NT2/D1 (cell line): ENCODE results near the gene LDLRAD2.

Source experiments
- SUZ12 ChIP-seq: IDR thresholded peaks from 2 replicates; pipeline ENCODE4 v1.6.1; 2011; ENCODE audit not compliant: insufficient read length, insufficient read depth; ENCODE audit errors: extremely low read depth
- YY1 ChIP-seq: IDR thresholded peaks from 2 replicates; pipeline ENCODE4 v1.6.1; 2011; ENCODE audit not compliant: insufficient read length, insufficient read depth
- ZNF274 ChIP-seq: IDR thresholded peaks from 2 replicates; pipeline ENCODE4 v1.6.1; 2011; ENCODE audit warnings: mild to moderate bottlenecking, low read depth, low read length

DNA sequence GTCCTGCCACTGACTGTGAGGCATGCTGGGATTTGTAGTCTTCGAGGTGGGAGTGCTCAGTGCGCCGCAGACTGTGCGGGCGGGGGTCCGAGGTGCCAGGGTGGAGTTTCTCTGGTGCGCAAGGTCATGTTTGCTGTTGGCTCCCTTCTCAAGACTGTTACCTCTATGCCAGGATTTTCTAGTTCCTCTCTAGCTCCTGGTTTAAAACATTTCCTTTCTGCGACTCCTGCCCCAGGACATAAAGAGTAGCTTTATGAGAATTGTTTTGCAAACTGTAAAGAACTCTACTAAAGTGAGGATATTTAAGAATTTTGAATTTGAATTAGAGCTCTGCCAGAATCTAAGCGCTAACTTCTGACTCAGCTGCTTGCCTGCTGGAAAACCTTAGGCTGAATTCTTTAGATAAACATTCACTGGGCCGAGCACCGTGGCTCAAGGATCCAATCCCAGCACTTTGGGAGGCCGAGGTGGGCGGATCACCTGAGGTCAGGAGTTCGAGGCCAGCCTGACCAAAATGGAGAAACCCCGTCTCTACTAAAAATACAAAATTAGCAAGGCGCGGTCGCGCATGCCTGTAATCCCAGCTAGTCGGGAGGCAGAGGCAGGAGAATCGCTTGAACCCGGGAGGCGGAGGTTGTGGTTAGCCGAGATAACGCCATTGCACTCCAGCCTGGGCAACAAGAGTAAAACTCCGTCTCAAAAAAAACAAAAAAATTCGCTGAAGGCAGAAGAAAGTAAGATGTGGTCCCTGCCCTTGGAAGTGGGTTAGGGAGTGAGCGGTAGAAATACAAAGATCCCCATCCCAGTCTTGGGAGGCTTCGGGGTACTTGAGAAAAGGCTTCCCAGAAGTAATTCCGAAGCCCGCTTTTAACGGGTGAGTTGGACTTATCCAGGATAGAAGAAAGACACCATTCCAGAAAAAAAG, 28.1 kb upstream of the LDLRAD2 start:
- TF ChIP-seq SUZ12 (no peak), ZNF274 (no peak), YY1 (no peak)
